Left lung (tissue), 10 donors: Measurements from ENCODE around the gene KANSL3. TPM values are rescaled to one million over a fixed set of nuclear protein-coding genes. Genes with fewer than 3 reads are reported as not detected.
"Not testable (repeated sequence)": the region's sequence is repeated elsewhere in the genome, so short reads cannot be mapped to it uniquely, and the experiment has no call there.

Experiments used
- ATAC-seq: fragments of 200-7000 bp; cut with Tn5 transposase; one replicate; pipeline ENCODE4 v1.9.1; 2020; ENCODE audit warnings: moderate library complexity
- DNase-seq, 4 donors: peaks; one replicate each; pipeline ENCODE4 v3.0.0-alpha.2; 2013 to 2020
- H3K27ac ChIP-seq, 2 donors: fragments of 200-600 bp; sonication (generic) in 1 of 2; one replicate each; pipeline versions ENCODE4 v1.5.0 to v1.8.0; 2020 to 2021
- H3K27me3 ChIP-seq, 2 donors: fragments of 200-600 bp; sonication (generic) in 1 of 2; one replicate each; pipeline versions ENCODE4 v1.5.0 to v1.8.0; 2020 to 2021
- H3K36me3 ChIP-seq, 2 donors: fragments of 200-600 bp; sonication (generic) in 1 of 2; one replicate each; pipeline versions ENCODE4 v1.5.0 to v1.8.0; 2020 to 2021
- H3K4me1 ChIP-seq, 2 donors: fragments of 200-600 bp; one replicate each; pipeline ENCODE4 v1.8.0; 2021
- H3K4me3 ChIP-seq, 2 donors: fragments of 200-600 bp; sonication (generic) in 1 of 2; one replicate each; pipeline versions ENCODE4 v1.5.0 to v1.8.0; 2020 to 2021; ENCODE audit warnings: mild to moderate bottlenecking in 1 of 2
- H3K9me3 ChIP-seq, 2 donors: fragments of 200-600 bp; sonication (generic) in 1 of 2; one replicate each; pipeline versions ENCODE4 v1.5.0 to v1.8.0; 2020 to 2021
- intact Hi-C, 2 donors: fragments of 100-400 bp; cut with DNase I; formaldehyde crosslinking; loops; one replicate each; pipeline versions ENCODE4 v1.11.2 to v1.14.2; 2022
- polyA plus RNA-seq, 6 donors: library from polyadenylated mRNA; unstranded; fragments of 120-200 nt; gene quantifications; one replicate each; pipeline ENCODE4 v1.2.1, GENCODE V29; 2013; ENCODE audit not compliant: insufficient read length in 6 of 6
- total RNA-seq, 2 donors: library from RNA; stranded (reverse); fragmentation: NEBNext Ultra II Directional; extraction: Animal tissue kit (Norgen Biotek cat#: 25700); gene quantifications; one replicate each; pipeline ENCODE4 v1.2.1, GENCODE V29; 2021
- TF ChIP-seq, protein P1 (sequence below), 2 donors: fragments of 200-600 bp; sonication (generic) in 1 of 2; IDR thresholded peaks; one replicate each; pipeline versions ENCODE4 v1.5.0 to v1.8.0; 2021; ENCODE audit warnings: antibody characterized with exemption in 2 of 2
- donor health status: DM: no; HTN: yes; CAD: no.
- donor health status: DM: no; HTN: no; CAD: no.

KANSL3 gene
- total and polyA plus RNA-seq, 8 donors: 39.9 to 61.5 (median 55.0) TPM

DNA sequence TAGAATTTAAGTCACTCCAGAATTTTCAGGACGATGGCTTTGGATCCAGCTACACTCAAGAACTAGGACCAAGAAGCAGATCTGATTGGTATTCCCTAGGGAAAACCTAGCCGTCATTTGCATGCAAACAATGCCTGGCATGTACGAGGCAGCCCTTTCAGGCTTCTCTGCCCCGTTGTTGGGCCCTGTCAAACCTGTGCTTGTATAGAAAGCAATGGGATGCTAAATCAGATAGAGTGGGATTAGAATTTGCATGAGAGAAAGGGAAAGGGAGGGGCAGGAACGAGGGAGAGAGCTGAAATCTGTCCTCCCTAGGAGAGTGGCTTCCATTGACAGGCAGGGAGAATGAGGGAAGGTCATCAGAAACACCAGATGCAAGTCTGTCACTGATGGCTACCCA is 73.0 kb downstream of the KANSL3 start:
- no peaks in the 10 kb centered on the region for H3K4me1 ChIP-seq
- ATAC-seq: no peak
- no peaks in the 10 kb centered on the region for H3K27me3 ChIP-seq
- DNase-seq: no peak
- TF ChIP-seq, protein P1, sequence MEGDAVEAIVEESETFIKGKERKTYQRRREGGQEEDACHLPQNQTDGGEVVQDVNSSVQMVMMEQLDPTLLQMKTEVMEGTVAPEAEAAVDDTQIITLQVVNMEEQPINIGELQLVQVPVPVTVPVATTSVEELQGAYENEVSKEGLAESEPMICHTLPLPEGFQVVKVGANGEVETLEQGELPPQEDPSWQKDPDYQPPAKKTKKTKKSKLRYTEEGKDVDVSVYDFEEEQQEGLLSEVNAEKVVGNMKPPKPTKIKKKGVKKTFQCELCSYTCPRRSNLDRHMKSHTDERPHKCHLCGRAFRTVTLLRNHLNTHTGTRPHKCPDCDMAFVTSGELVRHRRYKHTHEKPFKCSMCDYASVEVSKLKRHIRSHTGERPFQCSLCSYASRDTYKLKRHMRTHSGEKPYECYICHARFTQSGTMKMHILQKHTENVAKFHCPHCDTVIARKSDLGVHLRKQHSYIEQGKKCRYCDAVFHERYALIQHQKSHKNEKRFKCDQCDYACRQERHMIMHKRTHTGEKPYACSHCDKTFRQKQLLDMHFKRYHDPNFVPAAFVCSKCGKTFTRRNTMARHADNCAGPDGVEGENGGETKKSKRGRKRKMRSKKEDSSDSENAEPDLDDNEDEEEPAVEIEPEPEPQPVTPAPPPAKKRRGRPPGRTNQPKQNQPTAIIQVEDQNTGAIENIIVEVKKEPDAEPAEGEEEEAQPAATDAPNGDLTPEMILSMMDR (IDR thresholded peaks at IDR 0.05): no peak
- no peak overlapping the region for H3K27ac ChIP-seq
- H3K36me3 ChIP-seq: no peaks in the 10 kb centered on the region
- intact Hi-C loops: no loop called here
- H3K4me3 ChIP-seq: no peak overlapping the region
- H3K9me3 ChIP-seq: no peaks in the 10 kb centered on the region

DNA sequence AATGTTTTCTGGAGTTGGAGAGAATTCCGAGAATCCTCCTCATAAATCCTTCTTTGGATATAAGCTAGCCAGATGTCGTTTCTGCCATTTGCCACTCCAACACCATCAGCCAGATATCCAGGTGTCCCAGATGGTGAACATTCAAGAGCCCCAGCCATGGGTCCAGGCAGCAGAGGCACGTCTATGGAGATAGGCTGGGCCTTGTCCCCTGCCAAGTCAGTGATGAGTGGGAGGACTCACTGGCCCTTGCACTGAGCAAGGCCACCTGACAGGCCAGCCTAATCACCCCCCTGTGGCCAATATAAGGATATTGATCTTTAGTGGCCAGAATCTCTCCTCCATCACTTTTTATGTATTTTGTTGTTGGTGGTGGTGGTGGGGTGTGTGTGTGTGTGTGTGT is 73.5 kb downstream of the KANSL3 start:
- ATAC-seq (no peak), DNase-seq (no peak)
- Histone ChIP-seq H3K27ac (no peak overlapping the region), H3K27me3 (no peaks in the 10 kb centered on the region), H3K4me3 (no peak overlapping the region), H3K9me3 (no peaks in the 10 kb centered on the region), H3K4me1 (no peaks in the 10 kb centered on the region), H3K36me3 (no peaks in the 10 kb centered on the region)
- TF ChIP-seq, protein P1 (IDR thresholded peaks at IDR 0.05): no peak
- intact Hi-C loops: no loop called here

DNA sequence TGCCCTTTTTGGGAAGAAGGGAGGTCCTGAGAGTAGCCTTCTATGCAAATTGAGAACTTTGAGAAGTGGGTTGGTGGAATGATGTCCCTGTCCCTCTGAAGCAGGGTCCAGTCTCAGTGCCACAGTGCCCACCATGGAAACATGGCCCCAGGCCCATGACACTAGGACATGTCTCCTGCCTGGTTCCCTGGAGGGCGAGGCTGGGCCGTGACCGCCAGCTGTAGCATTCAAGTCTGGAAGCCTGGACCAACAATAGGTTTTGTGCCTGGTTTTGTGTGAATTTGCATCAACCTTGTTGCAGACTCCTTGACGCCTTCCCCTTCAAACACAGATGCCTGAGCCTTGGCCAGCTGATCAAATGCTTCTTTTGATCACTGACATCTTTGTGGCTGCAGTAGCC is 74.1 kb downstream of the KANSL3 start:
- intact Hi-C loops: no loop called here

DNA sequence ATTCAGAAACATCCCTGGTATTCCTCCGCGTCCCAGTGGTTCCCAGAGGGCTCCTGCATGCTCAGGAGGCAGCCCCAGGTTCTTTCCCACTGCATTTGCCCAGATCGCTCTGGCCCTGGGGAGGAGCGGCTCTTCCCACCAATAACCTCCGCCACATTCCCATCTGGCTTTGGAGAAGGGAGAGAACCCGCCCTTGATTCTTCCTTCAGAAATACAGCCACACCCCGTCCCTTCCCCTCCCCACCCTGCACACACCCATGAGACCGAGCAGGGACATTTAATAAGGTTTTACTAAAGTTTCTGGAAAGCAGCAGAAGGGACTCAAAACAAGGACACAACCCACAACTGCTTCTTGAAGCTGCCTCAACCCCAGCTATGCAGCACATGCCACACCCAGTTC is 79.6 kb downstream of the KANSL3 start:
- TF ChIP-seq, protein P1 (IDR thresholded peaks at IDR 0.05): no peak
- H3K36me3 ChIP-seq: peaks cover 0 to 4% of the 10 kb centered on the region in 2 donors
- ATAC-seq (no peak), DNase-seq (no peak)
- H3K27me3 ChIP-seq: no peaks in the 10 kb centered on the region
- H3K4me3 ChIP-seq: no peak overlapping the region
- peaks cover 2 to 11% of the 10 kb centered on the region in 2 donors for H3K4me1 ChIP-seq
- H3K9me3 ChIP-seq: no peaks in the 10 kb centered on the region
- no peak overlapping the region for H3K27ac ChIP-seq
- intact Hi-C loops: no loop called here

More for the DNA sequence above, 74.1 kb downstream of the KANSL3 start:
- Histone ChIP-seq H3K9me3 (no peaks in the 10 kb centered on the region), H3K4me3 (no peak overlapping the region), H3K27me3 (no peaks in the 10 kb centered on the region), H3K36me3 (no peaks in the 10 kb centered on the region), H3K4me1 (no peaks in the 10 kb centered on the region), H3K27ac (no peak overlapping the region)
- TF ChIP-seq, protein P1 (IDR thresholded peaks at IDR 0.05): no peak
- ATAC-seq (no peak), DNase-seq (no peak)

DNA sequence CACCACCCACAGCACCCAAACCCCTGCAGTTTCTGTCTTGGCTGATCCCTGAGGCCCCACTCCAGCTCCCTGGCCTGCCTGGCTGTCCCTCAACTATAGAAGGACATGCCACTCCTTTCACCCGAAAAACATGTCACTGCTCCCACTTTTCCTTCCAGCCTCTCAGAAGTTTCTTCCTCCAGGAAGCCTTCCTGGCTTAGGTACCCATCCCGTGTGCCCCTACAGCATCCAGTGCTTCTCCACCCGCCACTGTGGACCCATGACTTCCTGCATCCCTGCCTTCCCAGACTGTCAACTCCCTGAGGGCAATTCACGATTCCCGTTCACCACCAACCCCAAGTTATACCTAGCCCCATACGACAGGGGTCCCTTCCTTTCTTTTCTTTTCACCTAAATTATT is 80.1 kb downstream of the KANSL3 start:
- Histone ChIP-seq H3K4me1 (peaks cover 2 to 11% of the 10 kb centered on the region in 2 donors), H3K9me3 (no peaks in the 10 kb centered on the region), H3K27ac (no peak overlapping the region), H3K36me3 (peaks cover 0 to 8% of the 10 kb centered on the region in 2 donors), H3K27me3 (no peaks in the 10 kb centered on the region), H3K4me3 (no peak overlapping the region)
- intact Hi-C loops: no loop called here
- TF ChIP-seq, protein P1 (IDR thresholded peaks at IDR 0.05): no peak
- ATAC-seq (no peak), DNase-seq (no peak)

DNA sequence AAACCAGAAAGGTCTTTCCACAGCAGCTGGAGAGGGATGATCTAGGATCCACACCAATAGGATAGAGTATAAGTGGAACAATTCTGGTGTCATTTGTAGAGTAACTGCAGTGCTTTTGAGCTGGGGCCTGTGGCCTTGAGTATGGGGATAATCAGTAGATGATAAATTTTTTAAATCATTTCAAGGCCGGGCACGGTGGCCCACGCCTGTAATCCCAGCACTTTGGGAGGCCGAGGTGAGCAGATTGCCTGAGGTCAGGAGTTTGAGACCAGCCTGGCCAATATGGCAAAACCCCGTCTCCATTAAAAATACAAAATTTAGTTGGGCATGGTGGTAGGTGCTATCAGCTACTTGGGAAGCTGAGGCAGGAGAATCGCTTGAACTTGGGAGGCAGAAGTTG is 80.7 kb downstream of the KANSL3 start:
- DNase-seq, ATAC-seq, H3K27me3 ChIP-seq, intact Hi-C loops, H3K27ac ChIP-seq, H3K9me3 ChIP-seq, H3K4me3 ChIP-seq: not testable (repeated sequence)
- H3K36me3 ChIP-seq: peaks cover 0 to 15% of the 10 kb centered on the region in 2 donors
- peaks cover 2 to 11% of the 10 kb centered on the region in 2 donors for H3K4me1 ChIP-seq
